Measurements from ENCODE around the gene PARVG.

Gene PARVG

GRCh38 chr22:44180706-44181032 lies at the start of gene PARVG:
Gene PARVG, plus strand, starts transcription at chr22:44180925. Its CDS starts 2,405 bp downstream, at chr22:44183330.
- no peak for TF ChIP-seq CTCF (IDR thresholded peaks at IDR 0.05; ENCODE audit: low read depth, low read length, missing control alignments)
- no peak within 1 kb of the TSS for H3K4me3 ChIP-seq (replicated peaks; ENCODE audit: low read depth, low read length)
- DNase-seq (ENCODE audit: extremely low read depth, low read depth): no peak

- no peak for TF ChIP-seq CTCF (IDR thresholded peaks at IDR 0.05; ENCODE audit: low read depth, low read length, missing control alignments)
- DNase-seq (ENCODE audit: extremely low read depth, low read depth): no peak
- no peak overlapping the region for H3K4me3 ChIP-seq (replicated peaks; ENCODE audit: low read depth, low read length)
These were observed 49.3 kb upstream of the PARVG start for GRCh38 chr22:44131412-44131811.

- no peak overlapping the region for H3K4me3 ChIP-seq (replicated peaks; ENCODE audit: low read depth, low read length)
- no peak for TF ChIP-seq CTCF (IDR thresholded peaks at IDR 0.05; ENCODE audit: low read depth, low read length, missing control alignments)
- no peak for DNase-seq (ENCODE audit: extremely low read depth, low read depth)
These were observed 48.6 kb upstream of the PARVG start for GRCh38 chr22:44131989-44132685.

DNA sequence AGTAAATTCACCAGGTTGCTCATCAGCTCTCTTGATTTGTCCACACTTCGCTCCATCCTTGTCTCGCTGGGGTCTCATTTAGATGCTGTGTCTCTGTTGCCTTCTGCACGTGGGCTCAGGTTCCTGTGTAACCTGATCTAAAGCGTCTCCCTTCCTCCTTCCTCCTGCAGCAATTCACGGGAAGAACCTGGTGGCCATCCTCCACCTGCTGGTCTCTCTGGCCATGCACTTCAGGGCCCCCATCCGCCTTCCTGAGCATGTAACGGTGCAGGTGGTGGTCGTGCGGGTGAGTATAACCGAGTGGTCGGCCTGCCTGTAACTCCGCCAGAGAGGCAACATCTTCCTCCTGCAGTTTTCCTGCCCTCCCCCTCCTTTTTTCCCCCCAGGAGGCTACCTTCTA lies 48.0 kb upstream of the PARVG start:
- no peak overlapping the region for H3K4me3 ChIP-seq (replicated peaks; ENCODE audit: low read depth, low read length)
- no peak for TF ChIP-seq CTCF (IDR thresholded peaks at IDR 0.05; ENCODE audit: low read depth, low read length, missing control alignments)
- no peak for DNase-seq (ENCODE audit: extremely low read depth, low read depth)

DNA sequence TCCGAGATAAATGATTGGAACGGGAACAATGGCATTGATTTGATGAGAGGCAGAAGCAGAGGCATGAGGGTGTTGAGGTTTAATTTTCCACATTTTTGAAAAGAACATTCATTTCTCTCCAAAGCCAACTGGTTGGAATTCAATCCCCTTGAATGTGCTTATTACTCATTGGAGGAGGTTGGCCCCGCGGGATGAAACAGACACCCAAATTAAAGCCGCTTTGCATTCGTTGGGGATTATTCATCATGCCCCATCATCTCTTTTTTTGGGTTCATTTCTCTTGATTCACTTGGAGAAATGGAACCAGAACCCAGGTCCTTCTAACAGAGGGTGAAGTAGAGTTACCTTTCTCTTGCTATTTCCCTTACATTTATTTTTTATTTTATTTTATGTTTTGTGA lies 47.6 kb upstream of the PARVG start:
- no peak for DNase-seq (ENCODE audit: extremely low read depth, low read depth)
- no peak for TF ChIP-seq CTCF (IDR thresholded peaks at IDR 0.05; ENCODE audit: low read depth, low read length, missing control alignments)

GRCh38 chr22:44133901-44134571 lies 46.7 kb upstream of the PARVG start:
- H3K4me3 ChIP-seq (replicated peaks; ENCODE audit: low read depth, low read length): no peak overlapping the region
- DNase-seq (ENCODE audit: extremely low read depth, low read depth): no peak
- no peak for TF ChIP-seq CTCF (IDR thresholded peaks at IDR 0.05; ENCODE audit: low read depth, low read length, missing control alignments)

More for the DNA sequence above, 47.6 kb upstream of the PARVG start:
- no peak overlapping the region for H3K4me3 ChIP-seq (replicated peaks; ENCODE audit: low read depth, low read length)
